H1 (cell line): ENCODE measurements around the gene PAX8. TPM values are rescaled to one million over a fixed set of nuclear protein-coding genes. Genes with fewer than 3 reads are reported as not detected.

Experiments
- CTCF ChIA-PET: fragments of 300-600 bp; sonication (Branson Sonifier 250); formaldehyde crosslinking; loops from one replicate; lab custom pipeline; 2021; ENCODE audit not compliant: partially characterized antibody; lab: Charles Lee
- POLR2A ChIA-PET: fragments of 300-600 bp; sonication (Branson Sonifier 250); formaldehyde crosslinking; loops from one replicate; lab custom pipeline; 2021; ENCODE audit warnings: inconsistent platforms; ENCODE audit not compliant: partially characterized antibody; lab: Charles Lee
- DNase-seq, 2 experiments: peaks; one replicate each; pipeline versions ENCODE4 v3.0.0 to v3.0.0-alpha.2; 2010 to 2022; ENCODE audit warnings: low spot score in 2 of 2, low read depth in 1 of 2, mixed read lengths in 1 of 2
- FAIRE-seq: peaks from 2 replicates; lab custom pipeline; 2011; peaks lifted over from hg19 to GRCh38; lab: Jason Lieb, UNC
- H2AFZ ChIP-seq: 2 replicates; pipeline ENCODE4 v1.8.1; 2012; ENCODE audit warnings: low read length, inconsistent platforms
- H2AK5ac ChIP-seq: 2 replicates; pipeline ENCODE4 v1.6.1; 2013; ENCODE audit warnings: low read depth, low read length
- H2BK120ac ChIP-seq: replicated peaks from 2 replicates; pipeline ENCODE3; 2013; ENCODE audit warnings: low read depth, low read length, inconsistent platforms
- H2BK12ac ChIP-seq: 2 replicates; pipeline ENCODE4 v1.6.1; 2013; ENCODE audit warnings: low read depth, low read length
- H2BK15ac ChIP-seq: 2 replicates; pipeline ENCODE4 v1.6.1; 2013; ENCODE audit warnings: low read length
- H2BK20ac ChIP-seq: 2 replicates; pipeline ENCODE4 v1.6.1; 2013; ENCODE audit warnings: low read length
- H2BK5ac ChIP-seq: 2 replicates; pipeline ENCODE4 v1.6.1; 2013; ENCODE audit warnings: low read depth, low read length
- H3K14ac ChIP-seq: 2 replicates; pipeline ENCODE4 v1.6.1; 2013; ENCODE audit warnings: inconsistent platforms; ENCODE audit not compliant: insufficient read length
- H3K18ac ChIP-seq: 2 replicates; pipeline ENCODE4 v1.6.1; 2013; ENCODE audit warnings: low read length; ENCODE audit errors: extremely low read depth
- H3K23ac ChIP-seq: 2 replicates; pipeline ENCODE4 v1.6.1; 2013; ENCODE audit warnings: inconsistent platforms; ENCODE audit not compliant: insufficient read length
- H3K23me2 ChIP-seq: 2 replicates; pipeline ENCODE4 v1.6.1; 2013; ENCODE audit warnings: low read depth, low read length
- H3K27ac ChIP-seq: 2 replicates; pipeline ENCODE4 v1.6.1; 2011; ENCODE audit warnings: low read depth, low read length, inconsistent platforms
- H3K27me3 ChIP-seq, 4 experiments: replicated peaks in 1 of 4; 1 replicate in 1 of 4; 2 replicates in 3 of 4; pipeline versions ENCODE4 v1.6.1 to v1.8.1; 2011 to 2013; ENCODE audit warnings: low read length in 3 of 4, mild to moderate bottlenecking in 3 of 4, inconsistent platforms in 2 of 4, mixed read lengths in 2 of 4, moderate library complexity in 1 of 4; ENCODE audit not compliant: control insufficient read depth in 3 of 4, insufficient read depth in 3 of 4; ENCODE audit errors: extremely low read depth in 1 of 4
- H3K36me3 ChIP-seq, 4 experiments: 2 replicates each; pipeline versions ENCODE4 v1.6.1 to v1.8.1; 2011 to 2013; ENCODE audit warnings: mild to moderate bottlenecking in 4 of 4, low read length in 3 of 4, moderate library complexity in 2 of 4, control low read depth in 1 of 4, inconsistent platforms in 1 of 4; ENCODE audit not compliant: insufficient read depth in 4 of 4, control insufficient read depth in 2 of 4
- H3K4ac ChIP-seq: replicated peaks from 2 replicates; pipeline ENCODE3; 2013; ENCODE audit warnings: low read length, low read depth, mixed read lengths, inconsistent platforms; ENCODE audit not compliant: insufficient read length
- H3K4me1 ChIP-seq, 4 experiments: replicated peaks in 1 of 4; 1 replicate in 1 of 4; 2 replicates in 3 of 4; pipeline versions ENCODE4 v1.6.1 to v1.8.1; 2011 to 2013; ENCODE audit warnings: low read length in 3 of 4, inconsistent platforms in 2 of 4, mixed read lengths in 1 of 4; ENCODE audit not compliant: insufficient read depth in 4 of 4, control insufficient read depth in 3 of 4
- H3K4me2 ChIP-seq, 2 experiments: 2 replicates each; pipeline versions ENCODE4 v1.6.1 to v1.8.1; 2011 to 2013; ENCODE audit warnings: low read depth in 2 of 2, low read length in 2 of 2, control low read depth in 1 of 2, inconsistent platforms in 1 of 2, mild to moderate bottlenecking in 1 of 2; ENCODE audit not compliant: insufficient read depth in 1 of 2
- H3K4me3 ChIP-seq, 4 experiments: fragments of 200-600, 300-600 bp in 1 of 4; sonication (generic), shearing (Covaris generic), sonication (Bioruptor Twin) in 1 of 4; 2 replicates each; pipeline versions ENCODE4 v1.5.1 to v1.8.1; 2011 to 2016; ENCODE audit warnings: low read length in 4 of 4, low read depth in 3 of 4, control low read depth in 2 of 4, inconsistent platforms in 2 of 4, mild to moderate bottlenecking in 2 of 4, mixed read lengths in 1 of 4, moderate library complexity in 1 of 4; ENCODE audit not compliant: insufficient read depth in 2 of 4; ENCODE audit errors: extremely low read depth in 1 of 4
- H3K56ac ChIP-seq: replicated peaks from 2 replicates; pipeline ENCODE3; 2013; ENCODE audit warnings: low read depth, mild to moderate bottlenecking, mixed read lengths, low read length, inconsistent platforms; ENCODE audit not compliant: insufficient read length
- H3K79me1 ChIP-seq: 2 replicates; pipeline ENCODE4 v1.6.1; 2013; ENCODE audit warnings: low read depth, low read length, control low read depth
- H3K79me2 ChIP-seq, 2 experiments: 2 replicates each; pipeline versions ENCODE4 v1.6.1 to v1.8.1; 2012 to 2013; ENCODE audit warnings: low read length in 2 of 2, mild to moderate bottlenecking in 2 of 2, inconsistent platforms in 1 of 2; ENCODE audit not compliant: insufficient read depth in 2 of 2, control insufficient read depth in 1 of 2
- H3K9ac ChIP-seq, 4 experiments: replicated peaks in 1 of 4; 1 replicate in 1 of 4; 2 replicates in 3 of 4; pipeline versions ENCODE4 v1.6.1 to v1.8.1; 2011 to 2013; ENCODE audit warnings: low read depth in 3 of 4, low read length in 3 of 4, control low read depth in 2 of 4, mild to moderate bottlenecking in 2 of 4, moderate library complexity in 2 of 4, inconsistent platforms in 1 of 4; ENCODE audit errors: extremely low read depth in 1 of 4
- H3K9me3 ChIP-seq, 2 experiments: 2 replicates each; pipeline versions ENCODE4 v1.6.1 to v1.8.1; 2012 to 2013; ENCODE audit warnings: mild to moderate bottlenecking in 2 of 2, moderate library complexity in 2 of 2, control low read depth in 1 of 2, inconsistent platforms in 1 of 2, low read depth in 1 of 2, low read length in 1 of 2, mixed read lengths in 1 of 2; ENCODE audit not compliant: insufficient read depth in 2 of 2
- H4K20me1 ChIP-seq, 2 experiments: replicated peaks in 1 of 2; 2 replicates each; pipeline versions ENCODE3 to v1.8.1; 2011 to 2013; ENCODE audit warnings: inconsistent platforms in 2 of 2, low read length in 2 of 2, mild to moderate bottlenecking in 1 of 2; ENCODE audit not compliant: insufficient read depth in 2 of 2, control insufficient read depth in 1 of 2
- H4K5ac ChIP-seq: 2 replicates; pipeline ENCODE4 v1.6.1; 2013; ENCODE audit warnings: low read length, low read depth, mixed read lengths, inconsistent platforms; ENCODE audit not compliant: insufficient read length
- H4K8ac ChIP-seq: 2 replicates; pipeline ENCODE4 v1.8.0; 2013; ENCODE audit warnings: mild to moderate bottlenecking, moderate library complexity, low read length, inconsistent platforms; ENCODE audit not compliant: insufficient read depth; ENCODE audit errors: extremely low read depth
- H4K91ac ChIP-seq: replicated peaks from 2 replicates; pipeline ENCODE3; 2013; ENCODE audit warnings: low read length, mixed read lengths, inconsistent platforms; ENCODE audit not compliant: insufficient read length
- CBX5 ChIP-seq: fragments of 300-800, 300-1000 bp; sonication (generic); IDR thresholded peaks from 2 replicates; pipeline ENCODE4 v1.7.1; 2016; ENCODE audit warnings: antibody characterized with exemption, low read length, low read depth
- E2F6 ChIP-seq: IDR thresholded peaks from 2 replicates; pipeline ENCODE4 v1.6.1; 2012; ENCODE audit warnings: inconsistent platforms
- EGR1 ChIP-seq: IDR thresholded peaks from 2 replicates; pipeline ENCODE4 v1.6.1; 2011; ENCODE audit warnings: low read depth, low read length, borderline replicate concordance
- KDM5A ChIP-seq: fragments of 200-600 bp; IDR thresholded peaks from 2 replicates; pipeline ENCODE4 v1.7.1; 2012; ENCODE audit warnings: mild to moderate bottlenecking, low read length, inconsistent platforms, mixed read lengths
- MAFK ChIP-seq: IDR thresholded peaks from 2 replicates; pipeline ENCODE4 v1.6.1; 2012; ENCODE audit warnings: low read depth, mild to moderate bottlenecking, improper control_type of control experiment, low read length
- PHF8 ChIP-seq: fragments of 200-600 bp; sonication (generic); conservative IDR thresholded peaks from 2 replicates; pipeline ENCODE4 v1.7.1; 2012; ENCODE audit warnings: low read depth, mild to moderate bottlenecking, inconsistent platforms, low read length, moderate library complexity
- RBBP5 ChIP-seq: IDR thresholded peaks from 2 replicates; pipeline ENCODE4 v1.7.1; 2012; ENCODE audit warnings: low read depth, mild to moderate bottlenecking, inconsistent platforms, low read length, moderate library complexity, borderline replicate concordance
- SP1 ChIP-seq: IDR thresholded peaks from 2 replicates; pipeline ENCODE4 v1.6.1; 2011; ENCODE audit warnings: low read depth, low read length
- TCF12 ChIP-seq: IDR thresholded peaks from 2 replicates; pipeline ENCODE4 v1.6.1; 2011; ENCODE audit warnings: low read depth, mild to moderate bottlenecking, low read length
- ZNF274 ChIP-seq: IDR thresholded peaks from 2 replicates; pipeline ENCODE4 v1.7.0; 2012; ENCODE audit warnings: low read length, borderline replicate concordance; ENCODE audit errors: extremely low read depth
- WGBS, 2 experiments: shearing (Covaris generic) in 1 of 2; methylation state at CpG; one replicate each; pipeline versions ENCODE4 v1.1.6 to v1.1.7; 2013 to 2015; ENCODE audit warnings: low lambda C conversion rate in 2 of 2, mixed read lengths in 2 of 2, inconsistent platforms in 1 of 2, low coverage in 1 of 2, missing lambda C conversion rate in 1 of 2; ENCODE audit not compliant: insufficient replicate concordance in 2 of 2, insufficient coverage in 1 of 2, insufficient read length in 1 of 2; ENCODE audit errors: extremely low coverage in 1 of 2, missing lambda C conversion rate in 1 of 2; 5-methylcytosine and 5-hydroxymethylcytosine counted together
- polyA plus RNA-seq, 7 experiments: library from polyadenylated mRNA; depleted of rRNA in 3 of 7; stranded (reverse) in 5 of 7; unstranded in 2 of 7; fragments of >200 nt in 5 of 7; fragments of 200-250 nt in 2 of 7; gene quantifications; 1 replicate in 5 of 7; 2 replicates in 1 of 7; 4 replicates in 1 of 7; pipeline versions ENCODE4 v1.2.1 to v1.2.3, GENCODE V29; 2011 to 2013; ENCODE audit warnings: missing spikeins in 2 of 7, mixed read lengths in 2 of 7
- total RNA-seq: library from RNA; stranded (reverse); fragmentation: NEBNext Ultra II Directional; extraction: Animal tissue kit (Norgen Biotek cat#: 25700); gene quantifications from 2 replicates; pipeline ENCODE4 v1.2.1, GENCODE V29; 2021

PAX8 gene
- total and polyA plus RNA-seq, 2 of the 8 experiments (the other 6 are each of a cell fraction or from before 2014, with no cell fraction given): 0.02 TPM; not detected in 1

DNA sequence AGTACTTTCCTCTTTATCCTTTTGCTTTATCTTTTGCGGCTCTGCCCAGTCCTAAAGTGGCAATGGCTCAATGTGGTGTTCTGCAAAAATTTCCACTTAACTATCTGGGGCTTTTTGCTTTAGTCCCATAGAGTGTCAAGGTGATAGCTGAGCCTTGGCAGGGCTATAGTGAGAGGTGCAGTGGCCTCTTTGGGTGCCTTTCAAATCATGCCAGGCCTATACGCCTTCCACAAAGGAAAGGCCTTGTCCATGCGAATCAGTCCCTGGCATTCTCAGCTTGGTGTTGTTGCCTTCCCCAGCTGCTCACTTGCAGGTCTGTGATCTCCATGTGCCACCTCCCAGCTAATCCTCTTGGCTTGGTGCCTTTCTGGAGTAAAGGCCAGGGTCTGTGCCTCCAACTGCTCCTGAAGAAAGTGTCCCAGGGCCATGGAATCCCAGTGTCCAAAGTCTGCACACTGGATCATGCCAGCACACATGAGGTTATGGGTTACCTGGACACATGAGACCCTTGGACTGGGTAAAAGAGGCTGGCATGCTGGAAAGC lies 26.6 kb downstream of the PAX8 start:
- 91% methylated on average over 3 of the region's 3 CpGs; no CpG with 5 or more reads in 1 of the 2 experiments for WGBS, 2 experiments
- no peaks in the 10 kb centered on the region for H4K20me1 ChIP-seq
- no peak overlapping the region for H3K9ac ChIP-seq
- no peak overlapping the region for H4K91ac ChIP-seq
- H3K4me2 ChIP-seq: no peak overlapping the region
- H3K18ac ChIP-seq: no peak overlapping the region
- no peak overlapping the region for H2BK5ac ChIP-seq
- H3K4ac ChIP-seq: no peak overlapping the region
- H3K23me2 ChIP-seq: no peaks in the 10 kb centered on the region
- H2AFZ ChIP-seq: no peak overlapping the region
- no peak overlapping the region for H3K23ac ChIP-seq
- CTCF ChIA-PET: interaction anchor here (0.9 to 9.1 kb wide), 7 partner anchors 10 to 118 kb away, joined by 3 to 145 read pairs (median 9); no protein-coding TSS in a partner anchor
- no peak overlapping the region for H2BK120ac ChIP-seq
- no peak overlapping the region for H4K5ac ChIP-seq
- H3K56ac ChIP-seq: no peak overlapping the region
- H3K4me1 ChIP-seq: no peaks in the 10 kb centered on the region
- H3K14ac ChIP-seq: no peak overlapping the region
- FAIRE-seq (no peak), DNase-seq (no peak)
- no peak overlapping the region for H3K4me3 ChIP-seq
- H3K79me2 ChIP-seq: no peaks in the 10 kb centered on the region
- H2AK5ac ChIP-seq: no peak overlapping the region
- no peak overlapping the region for H3K27ac ChIP-seq
- H3K9me3 ChIP-seq: no peaks in the 10 kb centered on the region
- H2BK12ac ChIP-seq: no peak overlapping the region
- H3K27me3 ChIP-seq: peaks cover 0 to 2% (median 0%) of the 10 kb centered on the region in 4 experiments; a peak in 2 of 7 replicates
- no peak overlapping the region; the same call in 1 of the 2 replicates for H4K8ac ChIP-seq
- H2BK15ac ChIP-seq: no peak overlapping the region
- no peaks in the 10 kb centered on the region for H3K79me1 ChIP-seq
- H3K36me3 ChIP-seq: no peaks in the 10 kb centered on the region; a peak in 1 of 8 replicates
- POLR2A ChIA-PET: no interaction called here
- H2BK20ac ChIP-seq: no peak overlapping the region
- no peak for TF ChIP-seq TCF12
- no peak for TF ChIP-seq E2F6
- TF ChIP-seq EGR1: no peak
- no peak for TF ChIP-seq MAFK
- no peak for TF ChIP-seq SP1
- no peak for TF ChIP-seq RBBP5
- TF ChIP-seq KDM5A: no peak
- no peak for TF ChIP-seq PHF8
- no peak for TF ChIP-seq ZNF274
- TF ChIP-seq CBX5: no peak
- TF ChIP-seq, all 59 proteins: peak for 0
